Stimulated activated CD4-positive, alpha-beta T cell treated with anti-CD3 and anti-CD28 coated beads, Interleukin-15, amount 100 ng/mL, for 24 hours (primary cell): ENCODE measurements around the gene CELA2A.
"Not testable (repeated sequence)": the region's sequence is repeated elsewhere in the genome, so short reads cannot be mapped to it uniquely, and the experiment has no call there.

Source experiments
- DNase-seq: peaks from one replicate; pipeline ENCODE4 v3.0.0-alpha.2; 2020

CELA2A gene

GRCh38 chr1:15504436-15504835 is 47.9 kb downstream of the CELA2A start:
- DNase-seq: no peak

GRCh38 chr1:15506831-15507230 is 50.3 kb downstream of the CELA2A start:
- no peak for DNase-seq

GRCh38 chr1:15507278-15507677 is 50.7 kb downstream of the CELA2A start:
- no peak for DNase-seq

GRCh38 chr1:15508700-15509487 is 52.4 kb downstream of the CELA2A start:
- no peak for DNase-seq

GRCh38 chr1:15509586-15509985 is 53.1 kb downstream of the CELA2A start:
- no peak for DNase-seq

GRCh38 chr1:15510611-15511405 is 54.3 kb downstream of the CELA2A start:
- no peak for DNase-seq

GRCh38 chr1:15513192-15513591 is 56.7 kb downstream of the CELA2A start:
- no peak for DNase-seq

- no peak for DNase-seq
Measured at GRCh38 chr1:15513919-15514318, 57.4 kb downstream of the CELA2A start.

GRCh38 chr1:15514557-15514956 is 58.0 kb downstream of the CELA2A start:
- DNase-seq: not testable (repeated sequence)

GRCh38 chr1:15515022-15515663 is 58.6 kb downstream of the CELA2A start:
- no peak for DNase-seq

GRCh38 chr1:15519625-15520024 is 63.1 kb downstream of the CELA2A start:
- DNase-seq: no peak

- DNase-seq: not testable (repeated sequence)
Measured at GRCh38 chr1:15521206-15521906, 64.8 kb downstream of the CELA2A start.
